NCI-H524 (cell line): ENCODE results near the gene PPP1CB.
A peak's percentile ranks its signal among the peaks of the same experiment; 100 is the strongest.
"Not testable (repeated sequence)": the region's sequence is repeated elsewhere in the genome, so short reads cannot be mapped to it uniquely, and the experiment has no call there.

Experiments
- DNase-seq, 2 experiments: peaks; one replicate each; lab custom pipeline; 2025; lab: John Stamatoyannopoulos, UW

PPP1CB gene

DNA sequence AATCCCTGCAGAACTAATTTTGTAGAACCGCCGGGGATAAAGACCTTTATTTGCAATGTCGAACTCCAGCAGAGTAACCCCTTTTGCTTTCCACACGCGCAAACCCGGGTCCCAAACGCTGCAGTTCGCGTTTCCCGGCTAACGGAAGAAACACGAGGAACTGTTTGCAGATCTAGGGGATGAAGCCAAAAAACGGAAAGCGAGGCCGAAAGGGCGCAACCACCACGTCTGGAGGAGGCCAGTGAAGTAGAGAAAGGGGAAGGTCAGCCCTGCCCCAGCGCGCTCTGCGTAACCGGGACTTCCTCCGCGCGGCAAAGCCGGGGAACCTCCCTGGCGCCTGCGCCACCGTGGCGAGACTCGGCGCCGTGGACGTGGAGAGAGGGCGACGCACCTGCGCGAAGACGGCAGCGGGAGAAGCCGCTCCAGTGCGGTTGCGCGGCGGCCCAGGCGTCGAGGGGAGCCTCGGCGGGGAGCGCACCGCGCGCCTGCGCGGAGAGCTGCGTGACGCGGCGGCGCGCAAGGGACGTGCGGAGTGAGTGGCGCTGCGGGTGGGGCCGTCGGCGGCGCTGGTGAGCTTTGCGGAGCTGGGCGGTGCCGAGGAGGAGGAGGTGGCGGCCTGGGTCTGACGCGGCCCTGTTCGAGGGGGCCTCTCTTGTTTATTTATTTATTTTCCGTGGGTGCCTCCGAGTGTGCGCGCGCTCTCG, at the start of gene PPP1CB:
TSS of gene PPP1CB (plus strand) at position 579 of the 704 bp plus-strand sequence. CDS start 295 bp downstream, outside the sequence.
- DNase-seq, result peak; percentile 92 to 96

DNA sequence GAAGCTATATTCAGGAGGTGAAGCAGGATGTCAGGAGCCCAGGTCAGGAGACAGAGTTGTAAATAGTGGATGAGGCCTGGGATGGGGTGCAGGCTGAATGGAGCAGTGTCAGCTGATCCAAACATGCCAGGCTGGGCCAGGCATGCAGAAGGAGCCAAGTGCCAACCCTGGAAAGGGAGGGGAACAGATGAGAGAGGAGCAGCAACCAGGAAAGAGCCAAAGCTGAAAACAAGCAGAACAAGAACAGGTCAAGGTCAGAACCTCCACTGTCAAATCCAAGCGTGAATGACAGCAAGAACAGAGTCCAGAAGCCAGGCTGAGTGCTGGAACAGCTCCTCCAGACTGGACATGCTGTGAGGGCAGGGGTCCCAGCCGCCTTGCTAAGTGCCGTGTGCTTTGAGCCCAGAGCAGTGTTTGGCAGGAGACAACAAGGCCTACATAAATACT, 49.2 kb upstream of the PPP1CB start:
- DNase-seq, result no peak

DNA sequence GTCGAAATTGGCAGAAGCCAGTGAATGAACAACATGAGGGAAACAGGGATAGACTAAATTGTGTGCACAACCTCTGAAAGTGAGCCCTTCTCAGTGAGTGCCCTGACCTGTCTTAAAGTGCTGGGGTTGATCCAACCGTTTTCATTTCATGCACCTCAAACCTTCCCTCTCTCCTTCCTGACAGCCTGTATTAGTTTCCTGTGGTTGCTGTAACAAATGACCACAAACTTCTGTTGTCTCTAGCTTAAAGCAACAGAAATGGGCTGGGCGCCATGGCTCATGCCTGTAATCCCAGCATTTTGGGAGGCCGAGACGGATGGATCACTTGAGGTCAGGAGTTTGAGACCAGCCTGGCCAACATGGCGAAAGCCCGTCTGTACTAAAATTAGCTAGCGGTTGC, 48.8 kb upstream of the PPP1CB start:
- no peak for DNase-seq

DNA sequence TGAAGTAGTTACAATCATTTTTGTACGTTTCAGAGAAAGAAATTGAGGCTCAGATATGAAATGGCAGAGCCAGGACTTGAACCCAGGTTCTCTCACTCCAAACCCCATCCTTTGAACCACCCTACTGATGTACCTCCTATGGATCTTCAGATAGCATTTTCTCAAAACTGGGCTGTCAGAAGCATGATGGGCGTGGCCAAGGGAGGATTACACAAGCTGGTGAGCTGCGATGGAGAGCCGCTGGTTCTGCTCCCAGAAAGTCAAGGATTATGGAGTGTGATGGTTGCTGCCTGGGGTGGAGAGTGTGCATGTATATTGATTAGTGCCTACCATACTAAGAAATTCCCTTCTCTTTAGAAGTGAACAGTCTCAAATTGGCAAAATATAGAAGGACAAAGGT, 47.0 kb upstream of the PPP1CB start:
- no peak for DNase-seq

GRCh38 chr2:28705751-28706440, 45.7 kb upstream of the PPP1CB start:
- no peak for DNase-seq

- DNase-seq, result no peak
Measured at GRCh38 chr2:28707592-28707991, 44.0 kb upstream of the PPP1CB start.

- DNase-seq, result no peak
Measured at GRCh38 chr2:28709101-28709500, 42.5 kb upstream of the PPP1CB start.

GRCh38 chr2:28710545-28710944, 41.1 kb upstream of the PPP1CB start:
- no peak for DNase-seq

GRCh38 chr2:28713577-28714298, 37.9 kb upstream of the PPP1CB start:
- no peak for DNase-seq

GRCh38 chr2:28716265-28716865, 35.3 kb upstream of the PPP1CB start:
- peak in 1 of 2 experiments; percentile 28 for DNase-seq

GRCh38 chr2:28717339-28717758, 34.3 kb upstream of the PPP1CB start:
- no peak for DNase-seq

DNA sequence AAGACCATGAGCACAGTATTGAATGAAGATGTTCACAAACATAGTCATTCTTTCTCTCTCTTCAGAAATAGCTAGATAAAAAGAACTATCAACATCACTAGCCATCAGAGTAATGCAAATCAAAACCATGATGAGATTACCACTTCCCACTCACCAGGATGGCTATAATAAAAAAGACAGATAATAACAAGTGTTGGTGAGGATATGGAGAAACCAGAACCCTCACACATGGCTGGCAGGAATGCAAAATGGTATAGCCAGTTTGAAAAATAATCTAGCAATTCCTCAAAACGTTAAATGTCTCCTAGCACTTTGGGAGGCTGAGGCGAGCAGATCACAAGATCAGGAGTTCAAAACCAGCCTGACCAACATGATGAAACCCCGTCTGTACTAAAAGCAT, 31.3 kb upstream of the PPP1CB start:
- no peak for DNase-seq

- no peak for DNase-seq
Measured at GRCh38 chr2:28721601-28722191, 29.9 kb upstream of the PPP1CB start.

- no peak for DNase-seq
Measured at GRCh38 chr2:28725021-28725711, 26.5 kb upstream of the PPP1CB start.

DNA sequence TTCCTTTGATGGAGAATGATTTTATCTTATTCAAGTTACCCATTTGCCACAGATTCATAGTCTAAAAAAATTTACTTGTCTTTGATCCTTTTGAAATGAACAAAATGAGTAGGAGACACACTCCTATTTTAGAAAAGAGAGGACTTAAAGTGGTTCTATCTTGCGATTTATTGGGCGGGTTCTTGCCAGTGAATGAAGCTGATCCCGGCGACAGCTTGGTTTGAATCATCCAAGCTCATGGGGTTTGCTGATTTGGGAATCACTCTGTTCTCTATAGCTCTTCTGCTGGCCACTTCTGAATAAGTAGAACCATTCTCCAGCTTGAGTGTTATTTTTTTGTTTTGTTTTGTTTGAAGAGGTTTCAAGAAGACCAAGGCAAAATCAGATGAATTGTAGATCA, 25.5 kb upstream of the PPP1CB start:
- no peak for DNase-seq

- no peak for DNase-seq
Measured at GRCh38 chr2:28729698-28730097, 21.9 kb upstream of the PPP1CB start.

GRCh38 chr2:28730641-28731146, 20.9 kb upstream of the PPP1CB start:
- DNase-seq, result no peak

DNA sequence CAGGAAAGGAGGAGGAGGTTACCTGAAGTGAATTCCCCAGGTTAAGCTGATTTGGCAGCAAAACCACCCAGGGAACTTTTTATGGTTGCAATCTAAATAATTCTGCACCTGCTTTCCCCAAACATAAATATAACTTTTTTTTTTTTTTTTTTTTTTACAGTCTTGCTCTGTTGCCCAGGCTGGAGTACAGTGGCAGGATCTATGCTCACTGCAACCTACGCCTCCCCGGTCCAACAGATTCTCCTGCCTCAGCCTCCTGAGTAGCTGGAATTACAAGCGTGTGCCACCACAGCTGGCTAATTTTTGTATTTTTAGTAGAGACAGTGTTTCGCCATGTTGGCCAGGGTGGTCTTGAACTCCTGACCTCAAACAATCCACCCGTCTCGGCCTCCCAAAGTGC, 16.1 kb upstream of the PPP1CB start:
- no peak for DNase-seq

DNA sequence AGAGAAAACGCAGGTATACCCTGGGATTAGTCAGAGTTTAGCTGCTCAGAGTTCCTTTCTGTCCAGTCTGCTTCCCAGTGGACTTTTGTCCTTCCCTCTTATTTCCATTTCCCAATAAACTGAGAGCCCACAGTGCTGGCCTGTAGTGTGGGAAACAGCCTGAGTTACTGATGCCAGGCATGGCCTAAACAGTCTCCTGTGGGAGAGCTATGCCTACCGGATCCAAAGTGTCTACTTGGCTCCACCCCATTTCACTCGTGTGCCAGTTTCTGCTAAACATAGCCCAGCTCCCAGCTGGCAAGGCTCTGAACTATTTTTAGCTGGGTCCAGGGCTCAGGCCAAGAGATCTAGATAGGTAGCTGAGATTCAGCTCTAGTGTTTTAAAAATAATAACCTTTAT, 15.6 kb upstream of the PPP1CB start:
- DNase-seq, result no peak

DNA sequence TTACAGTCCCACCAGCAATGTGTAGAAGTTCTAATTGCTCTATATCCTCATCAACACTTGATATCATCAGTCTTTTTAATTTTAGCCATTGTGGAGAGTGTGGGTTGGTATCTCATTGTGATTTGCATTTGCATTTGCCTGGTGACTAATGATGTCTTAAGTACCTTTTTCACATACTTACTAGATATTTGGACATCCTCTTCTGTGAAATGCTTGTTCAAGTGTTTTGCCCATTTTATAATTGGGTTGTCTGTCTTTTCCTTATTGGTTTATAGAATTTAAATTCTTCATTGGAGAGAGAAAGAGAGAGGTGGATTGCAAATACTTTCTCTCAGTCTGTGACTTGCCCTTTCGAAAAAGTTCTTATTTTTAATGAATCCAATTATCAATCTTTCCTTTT, 14.0 kb upstream of the PPP1CB start:
- DNase-seq, result no peak

DNA sequence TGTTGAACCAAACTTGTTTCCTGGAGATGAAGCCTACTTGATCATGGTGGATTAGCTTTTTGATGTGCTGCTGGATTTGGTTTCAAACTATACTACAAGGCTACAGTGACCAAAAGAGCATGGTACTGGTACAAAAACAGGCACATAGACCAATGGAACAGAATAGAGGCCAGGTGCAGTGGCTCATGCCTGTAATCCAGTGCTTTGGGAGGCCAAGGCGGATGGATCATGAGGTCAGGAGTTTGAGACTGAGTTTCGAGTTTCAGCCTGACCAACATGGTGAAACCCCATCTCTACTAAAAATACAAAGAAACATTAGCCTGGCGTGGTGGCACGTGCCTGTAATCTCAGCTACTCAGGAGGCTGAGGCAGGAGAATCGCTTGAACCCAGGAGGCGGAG, 9.0 kb upstream of the PPP1CB start:
- not testable (repeated sequence) for DNase-seq
